GM10266 (cell line): ENCODE measurements around the gene LETMD1.

Experiments used
- DNase-seq: peaks from one replicate; pipeline ENCODE4 v3.0.0; 2012; ENCODE audit errors: extremely low spot score
- CTCF ChIP-seq: IDR thresholded peaks from 2 replicates; pipeline ENCODE4 v1.5.1; 2012; ENCODE audit warnings: mild to moderate bottlenecking, low read depth; ENCODE audit not compliant: control insufficient read depth, insufficient read depth; ENCODE audit errors: missing control alignments

LETMD1 gene

GRCh38 chr12:51086933-51087332 is 38.8 kb downstream of the LETMD1 start:
- TF ChIP-seq CTCF: no peak
- no peak for DNase-seq

GRCh38 chr12:51087818-51088217 is 39.7 kb downstream of the LETMD1 start:
- no peak for TF ChIP-seq CTCF
- DNase-seq: peak; percentile 42

GRCh38 chr12:51090705-51091229 is 42.6 kb downstream of the LETMD1 start:
- TF ChIP-seq CTCF: no peak
- no peak for DNase-seq

- no peak for DNase-seq
- TF ChIP-seq CTCF: no peak
These were observed 50.5 kb downstream of the LETMD1 start for GRCh38 chr12:51098611-51099010.

- DNase-seq: no peak
These were observed 55.9 kb downstream of the LETMD1 start for GRCh38 chr12:51103977-51104376.

GRCh38 chr12:51108136-51108535 is 60.0 kb downstream of the LETMD1 start:
- TF ChIP-seq CTCF: no peak
- no peak for DNase-seq

More at GRCh38 chr12:51103977-51104376, 55.9 kb downstream of the LETMD1 start:
- no peak for TF ChIP-seq CTCF
